ENCODE data around the gene OCLN.
"Not testable (repeated sequence)": the region's sequence is repeated elsewhere in the genome, so short reads cannot be mapped to it uniquely, and the experiment has no call there.

Gene OCLN

DNA sequence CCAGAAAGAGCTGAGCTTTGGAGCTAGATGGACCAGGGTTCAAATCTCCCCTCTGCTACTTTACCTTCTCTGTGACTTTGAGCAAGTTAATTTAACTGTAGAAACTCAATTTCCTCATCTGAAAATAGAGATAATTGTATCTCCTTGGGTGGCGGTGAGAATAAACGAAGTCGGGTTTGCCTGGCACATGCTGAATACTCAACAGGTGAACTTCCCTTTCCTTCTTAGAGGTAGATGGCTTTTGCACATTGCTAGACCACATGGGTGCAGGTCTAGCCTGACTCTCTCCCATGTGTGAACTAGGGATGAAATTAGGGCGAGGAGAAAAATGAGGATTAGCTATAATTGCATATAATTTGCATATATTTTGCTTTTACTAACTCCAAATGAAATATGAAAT is 36.0 kb downstream of the OCLN start:
- no peak for DNase-seq (ENCODE audit: low read depth in 3 of 3)

DNA sequence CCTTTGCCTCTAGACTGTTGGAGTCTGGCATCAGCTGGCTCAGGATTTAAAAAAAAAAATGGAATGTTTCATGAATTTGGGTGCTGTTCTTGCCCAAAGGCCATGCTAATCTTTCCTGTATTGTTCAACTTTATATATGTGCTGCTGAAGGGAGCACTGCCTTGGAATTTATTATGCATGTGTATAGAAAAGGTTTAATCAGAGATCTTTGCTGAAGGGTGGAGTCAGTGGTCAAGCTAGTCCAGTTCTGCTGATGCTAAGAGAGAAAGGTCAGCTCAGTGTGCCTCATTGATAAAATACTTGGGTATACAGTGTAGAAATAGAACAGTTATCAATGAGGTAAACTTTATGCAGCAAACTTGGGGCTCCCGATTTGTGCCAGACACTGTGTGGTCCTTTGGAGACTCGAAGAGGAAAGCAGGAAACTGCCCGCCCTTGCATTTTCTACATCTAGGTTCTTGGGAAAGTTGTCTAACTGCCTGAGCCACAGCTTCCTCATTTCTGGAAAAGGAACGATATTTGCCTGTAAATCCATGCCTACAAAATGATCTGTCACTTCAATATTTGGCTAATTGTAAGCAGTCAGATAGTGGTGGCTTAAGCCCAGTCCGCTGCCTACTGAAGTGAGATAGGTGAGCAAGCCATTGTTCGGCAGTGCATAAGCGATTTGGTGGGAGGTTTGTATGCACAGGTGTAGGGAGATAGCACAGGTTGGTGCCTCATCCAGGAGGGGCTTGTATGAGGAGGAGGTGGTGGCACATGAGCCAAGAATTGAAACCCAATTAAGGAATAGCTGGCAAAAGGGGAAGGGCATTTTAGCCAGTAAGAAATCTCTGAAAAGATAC is 38.2 kb downstream of the OCLN start:
- DNase-seq (ENCODE audit: low read depth in 3 of 3): no peak

DNA sequence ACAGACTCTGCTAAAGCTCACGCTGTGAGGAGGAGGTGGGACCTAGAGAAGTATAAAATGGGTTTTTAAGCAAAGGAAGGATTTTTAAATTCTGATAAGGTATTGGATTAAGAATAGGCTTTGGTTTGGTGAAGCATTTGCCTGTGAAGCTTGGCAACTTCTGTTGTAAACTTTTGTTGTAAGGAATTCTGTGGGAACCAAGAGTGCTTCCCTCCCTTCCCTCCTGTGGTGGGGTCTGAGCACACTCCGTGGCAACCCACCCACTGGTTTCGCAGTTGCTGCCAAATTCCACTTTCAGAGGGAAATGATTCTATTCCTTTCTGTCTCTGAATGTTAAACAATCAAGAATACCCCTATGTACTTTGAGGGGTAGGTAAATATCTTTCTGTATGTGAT is 38.8 kb downstream of the OCLN start:
- no peak for DNase-seq (ENCODE audit: low read depth in 3 of 3)

DNA sequence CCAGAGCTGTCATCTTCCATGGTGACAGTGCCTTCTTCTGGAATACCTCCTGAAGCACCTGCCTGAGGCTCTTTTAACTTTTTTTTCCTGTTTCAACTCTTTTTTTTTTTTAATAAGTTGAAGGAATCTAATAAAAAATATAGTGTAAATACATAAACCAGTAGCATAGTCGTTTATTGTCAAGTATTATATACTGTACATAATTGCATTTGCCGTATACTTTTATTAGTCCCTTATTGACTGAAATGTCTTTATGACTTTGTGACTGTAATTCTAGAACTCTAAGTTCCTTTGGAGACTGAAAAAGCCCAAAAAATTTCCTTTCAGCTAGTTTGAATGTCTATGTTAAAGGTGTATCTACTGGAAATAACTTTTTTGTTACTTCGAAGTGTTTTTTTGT is 45.3 kb downstream of the OCLN start:
- not testable (repeated sequence) for DNase-seq (ENCODE audit: low read depth in 3 of 3)

DNA sequence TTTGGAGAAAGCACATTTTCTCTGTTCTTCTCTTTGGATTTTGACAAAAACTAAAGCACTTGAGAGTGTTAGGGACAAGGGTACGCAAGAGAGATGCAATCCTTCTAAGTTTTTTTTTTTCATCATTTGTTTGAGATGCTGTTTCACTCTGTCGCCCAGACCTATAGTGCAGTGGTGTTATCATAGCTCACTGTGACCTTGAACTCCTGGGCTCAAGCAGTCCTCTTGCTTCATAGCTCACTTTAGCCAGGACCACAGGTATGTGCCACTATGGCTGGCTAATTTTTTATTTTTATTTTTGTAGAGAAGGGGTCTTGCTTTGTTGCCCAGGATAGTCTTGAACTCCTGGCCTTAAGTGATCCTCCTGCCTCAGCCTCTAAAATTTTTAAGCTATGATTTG is 46.1 kb downstream of the OCLN start:
- DNase-seq (ENCODE audit: low read depth in 3 of 3): not testable (repeated sequence)

DNA sequence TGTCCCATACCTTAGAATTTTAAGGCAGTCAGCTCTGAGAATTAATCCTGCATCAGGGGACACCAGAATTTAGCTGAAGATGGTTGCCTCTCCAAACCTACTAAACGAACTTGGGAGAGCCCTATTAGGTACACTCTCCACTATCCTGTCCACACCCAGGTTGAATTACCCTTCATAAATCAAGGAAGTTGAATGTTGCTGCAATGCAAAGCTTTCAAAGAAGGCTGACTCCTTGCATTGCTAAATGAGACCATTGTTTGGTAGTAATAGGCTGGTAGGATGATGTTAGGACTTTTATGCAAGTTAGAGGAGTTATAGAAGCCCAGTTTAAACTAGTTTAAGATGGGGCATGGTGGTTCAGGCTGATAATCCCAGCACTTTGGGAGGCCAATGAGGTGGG is 48.8 kb downstream of the OCLN start:
- DNase-seq (ENCODE audit: low read depth in 3 of 3): not testable (repeated sequence)

DNA sequence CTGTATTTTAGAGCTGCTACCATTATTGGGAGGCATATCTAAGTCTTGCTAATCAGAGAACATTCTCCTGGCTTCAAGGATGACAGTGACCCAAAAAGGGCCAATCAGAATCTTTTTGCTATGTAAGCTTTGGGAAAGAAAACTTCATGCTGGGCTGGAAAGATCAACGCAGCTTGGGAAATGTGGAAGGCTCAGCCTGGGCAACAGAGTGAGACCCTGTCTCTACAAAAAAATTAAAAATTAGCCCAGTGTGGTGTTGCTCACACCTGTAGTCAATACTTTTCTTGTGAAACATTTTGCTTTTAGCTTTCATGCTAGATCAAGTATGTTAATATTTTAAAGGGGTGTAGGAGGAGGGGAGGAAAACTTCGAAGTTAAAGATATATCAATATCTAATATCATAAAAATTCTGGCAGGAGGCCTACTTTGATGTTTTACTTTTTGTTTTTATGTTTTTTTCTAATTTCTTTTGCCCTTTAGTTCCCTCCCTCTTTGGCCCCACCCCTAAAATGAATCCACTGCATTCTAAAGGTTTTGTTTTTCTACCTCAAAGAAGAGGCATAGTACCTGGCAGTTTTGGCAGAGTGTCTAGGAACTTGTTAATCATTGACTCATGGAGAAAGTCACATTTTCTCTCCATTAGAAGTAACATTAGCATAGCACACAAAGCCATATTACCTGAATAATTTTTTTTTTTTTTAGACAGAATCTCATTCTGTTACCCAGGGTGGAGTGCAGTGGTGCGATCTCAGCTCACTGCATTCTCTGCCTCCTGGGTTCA is 50.4 kb downstream of the OCLN start:
- DNase-seq (ENCODE audit: low read depth in 3 of 3): not testable (repeated sequence)

DNA sequence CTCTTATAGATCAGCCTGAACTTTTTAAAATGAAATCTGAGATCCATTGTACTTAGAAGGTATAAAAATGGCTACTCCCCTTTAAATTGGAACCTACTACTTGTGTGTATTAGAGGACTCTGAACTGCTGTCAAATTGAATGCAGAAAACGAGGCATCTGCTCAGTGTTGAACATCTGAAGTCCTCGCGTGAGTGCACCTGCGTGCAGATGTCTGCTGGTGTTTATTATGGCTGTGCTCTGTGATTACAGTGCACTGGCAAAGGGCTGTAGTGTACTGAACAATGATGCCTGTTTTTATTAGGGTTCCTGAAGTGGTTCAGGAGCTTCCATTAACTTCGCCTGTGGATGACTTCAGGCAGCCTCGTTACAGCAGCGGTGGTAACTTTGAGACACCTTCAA is 52.0 kb downstream of the OCLN start:
- not testable (repeated sequence) for DNase-seq (ENCODE audit: low read depth in 3 of 3)

DNA sequence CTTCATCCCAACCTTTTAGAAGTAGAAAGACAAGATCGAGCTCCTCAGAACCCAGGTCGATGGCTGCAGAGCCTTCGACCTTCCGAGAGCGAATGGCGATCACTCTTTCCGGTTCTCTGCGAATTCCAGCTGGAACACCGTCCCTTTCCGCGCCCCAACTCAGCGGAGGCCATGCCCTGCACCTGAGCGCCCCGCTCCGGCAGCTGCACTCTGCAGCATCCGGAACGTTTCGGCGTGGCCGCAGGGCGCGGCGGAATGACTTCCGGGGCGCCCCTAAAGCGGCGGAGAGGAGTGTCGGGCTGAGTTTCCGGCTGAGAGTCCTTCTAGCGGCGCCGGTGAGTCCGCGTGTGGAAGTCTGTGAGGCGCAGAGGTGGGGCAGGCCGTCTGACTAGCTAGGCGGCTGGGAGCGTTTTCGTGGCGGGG is 67.3 kb downstream of the OCLN start, which contains the start of gene GTF2H2C:
GTF2H2C (plus strand) TSS at position 284 of the 423 bp plus-strand sequence. CDS start 4,942 bp downstream, outside the sequence.
- peak; percentile 48 to 65 (median 51) for DNase-seq (ENCODE audit: low read depth in 3 of 3)

DNA sequence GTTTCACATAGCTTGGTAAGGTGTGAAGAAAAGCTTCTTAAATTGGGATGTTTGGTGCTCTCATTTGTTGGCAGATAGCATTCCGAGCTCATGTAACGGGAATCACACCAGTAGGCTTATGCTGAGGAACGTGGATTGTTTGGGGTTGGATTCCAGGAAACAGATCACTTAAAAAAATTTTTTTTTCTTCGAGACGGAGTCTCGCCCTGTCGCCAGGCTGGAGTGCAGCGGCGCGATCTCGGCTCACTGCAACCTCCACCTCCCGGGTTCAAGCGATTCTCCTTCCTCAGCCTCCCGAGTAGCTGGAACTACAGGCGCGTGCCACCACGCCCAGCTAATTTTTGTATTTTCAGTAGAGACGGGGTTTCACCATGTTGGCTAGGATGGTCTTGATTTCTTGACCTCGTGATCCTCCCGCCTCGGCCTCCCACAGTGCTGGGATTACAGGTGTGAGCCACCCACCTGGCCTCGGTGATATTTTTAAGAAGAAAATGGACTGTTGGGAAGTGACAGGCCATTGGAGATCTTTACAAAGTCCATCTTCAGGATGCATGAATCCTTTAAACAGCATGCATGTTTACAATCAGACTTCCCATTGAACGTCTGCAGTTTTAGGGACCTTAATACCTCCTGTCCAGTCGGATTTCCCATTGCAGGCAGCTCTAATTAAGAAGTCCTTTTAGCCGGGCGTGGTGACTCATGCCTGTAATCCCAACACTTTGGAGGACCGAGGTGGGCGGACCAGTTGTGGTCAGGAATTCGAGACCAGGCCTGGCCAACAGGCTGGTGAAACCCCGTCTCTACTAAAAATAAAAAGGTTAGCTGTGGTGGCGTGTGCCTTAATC is 68.2 kb downstream of the OCLN start:
- not testable (repeated sequence) for DNase-seq (ENCODE audit: low read depth in 3 of 3)

DNA sequence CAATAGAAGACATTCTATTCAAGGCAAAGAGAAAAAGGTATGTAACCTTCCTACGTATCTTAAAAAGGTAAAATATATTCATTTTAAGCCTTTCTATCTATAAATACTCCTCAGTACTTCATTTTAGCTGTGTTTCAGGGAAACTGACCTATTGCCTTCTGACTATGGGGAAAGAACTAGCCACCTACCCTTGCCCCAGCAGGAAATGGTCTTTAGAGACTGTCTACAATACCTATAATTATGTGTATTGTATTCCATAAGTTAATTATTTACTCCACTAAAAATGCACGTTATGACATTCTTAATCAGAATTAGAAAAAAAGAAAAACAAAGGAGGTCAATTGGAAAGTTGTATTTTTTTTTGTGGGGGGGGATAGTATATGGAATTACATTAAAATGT is 73.6 kb downstream of the OCLN start:
- DNase-seq (ENCODE audit: low read depth in 3 of 3): not testable (repeated sequence)

DNA sequence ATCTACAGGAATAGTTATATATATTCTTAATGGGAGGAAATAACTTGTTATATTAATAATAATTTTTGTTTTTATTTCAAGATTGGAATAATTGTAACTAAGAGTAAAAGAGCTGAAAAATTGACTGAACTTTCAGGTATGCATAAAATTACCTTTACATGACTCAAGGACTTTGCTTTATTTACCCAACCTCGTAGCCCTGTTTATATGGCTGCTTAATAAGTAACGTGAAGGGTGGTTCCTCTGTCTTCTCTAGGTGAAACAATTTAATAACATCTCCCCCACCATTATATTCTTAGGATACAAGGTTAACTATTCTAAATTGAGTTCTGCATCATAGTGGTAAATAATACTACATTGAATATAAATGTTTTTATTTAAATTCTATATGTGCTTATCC is 75.5 kb downstream of the OCLN start:
- DNase-seq (ENCODE audit: low read depth in 3 of 3): not testable (repeated sequence)

DNA sequence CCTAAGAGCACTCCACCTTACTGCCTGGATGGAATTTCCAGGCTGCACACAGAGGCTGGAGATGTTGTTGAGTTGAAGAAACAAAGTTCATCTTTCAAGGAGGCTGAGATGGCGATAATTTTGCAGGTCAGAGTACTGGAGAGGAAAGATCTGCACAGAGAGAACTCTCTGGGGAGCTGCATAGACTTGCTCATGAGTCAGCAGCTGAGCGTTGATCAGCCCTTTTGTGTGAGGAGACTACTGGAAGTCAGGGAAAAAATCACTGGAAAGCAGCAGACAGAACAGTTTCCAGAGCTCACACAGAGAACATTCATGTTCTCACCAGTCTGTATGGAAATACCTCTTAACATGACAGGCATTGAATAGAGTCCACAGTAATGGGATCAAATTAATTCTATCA is 90.8 kb downstream of the OCLN start:
- DNase-seq (ENCODE audit: low read depth in 3 of 3): not testable (repeated sequence)

DNA sequence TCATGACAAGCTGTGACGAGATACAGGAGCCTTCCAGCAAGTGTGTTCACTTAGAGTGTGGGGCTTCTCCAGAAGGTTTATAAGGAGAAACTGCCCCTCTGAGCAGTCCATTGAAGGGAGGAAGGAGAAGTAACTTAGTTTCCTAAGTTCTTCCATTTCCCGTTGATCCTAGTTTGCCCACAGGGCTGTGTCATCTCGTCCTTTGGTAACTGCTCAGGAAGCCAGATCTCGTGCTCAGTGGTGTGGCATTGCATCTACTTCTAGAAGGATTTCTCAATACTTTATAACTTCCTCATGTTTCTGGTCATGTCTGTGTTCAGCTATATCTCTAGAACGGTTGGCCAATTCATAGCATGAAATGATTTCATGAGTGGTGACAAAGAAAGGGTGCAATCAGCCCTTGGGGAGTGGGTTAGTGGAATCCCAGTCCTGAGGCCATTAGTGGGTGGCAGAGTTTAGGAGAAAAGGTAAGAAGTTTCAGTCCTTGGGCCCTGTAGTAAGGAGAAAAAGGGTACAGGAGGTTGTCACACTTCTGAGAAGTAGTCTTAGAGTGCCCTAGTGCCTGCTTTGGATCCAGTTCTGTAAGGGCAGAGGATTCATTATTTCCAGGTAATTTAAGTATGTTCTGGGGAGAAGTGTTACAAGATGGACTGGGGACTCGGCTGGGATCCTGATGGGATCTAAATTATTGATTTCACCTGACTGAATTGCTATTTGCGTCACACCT is 103.7 kb downstream of the OCLN start:
- not testable (repeated sequence) for DNase-seq (ENCODE audit: low read depth in 3 of 3)

DNA sequence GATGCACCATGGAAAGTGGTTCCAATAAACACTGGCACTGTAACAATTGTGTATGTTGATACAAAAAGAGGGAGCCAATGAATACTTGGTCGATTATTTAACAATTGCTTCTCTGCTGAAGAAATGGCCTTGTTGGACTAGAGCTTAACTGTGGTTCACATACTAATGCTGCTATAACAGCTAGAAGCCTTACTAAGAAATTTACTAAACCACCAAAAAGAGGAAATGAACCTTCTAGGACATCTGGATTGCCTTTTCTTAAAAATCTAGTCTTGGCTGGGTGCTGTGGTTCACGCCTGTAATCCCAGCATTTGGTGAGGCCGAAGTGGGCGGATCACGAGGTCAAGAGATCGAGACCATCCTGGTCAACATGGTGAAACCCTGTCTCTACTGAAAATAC is 109.4 kb downstream of the OCLN start:
- DNase-seq (ENCODE audit: low read depth in 3 of 3): not testable (repeated sequence)

DNA sequence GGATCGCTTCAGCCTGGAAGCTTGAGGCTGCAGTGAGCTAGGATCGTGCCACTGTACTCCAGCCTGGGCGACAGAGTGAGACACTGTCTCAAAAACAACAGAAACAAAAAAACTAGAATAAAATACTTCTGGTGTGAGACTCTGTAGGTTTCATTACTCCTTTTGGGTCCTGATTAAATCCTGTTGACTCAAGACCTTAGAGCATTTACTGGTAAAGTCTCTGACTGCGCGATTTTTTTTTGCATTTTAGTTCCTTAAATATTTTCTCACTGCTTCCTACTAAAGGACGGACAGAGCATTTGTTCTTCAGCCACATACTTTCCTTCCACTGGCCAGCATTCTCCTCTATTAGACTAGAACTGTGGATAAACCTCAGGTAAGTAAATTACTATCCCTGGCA is 114.2 kb downstream of the OCLN start:
- DNase-seq (ENCODE audit: low read depth in 3 of 3): not testable (repeated sequence)

Measured in stimulated activated CD4-positive, alpha-beta T cell treated with anti-CD3 and anti-CD28 coated beads, TNF-alpha, amount 100 ng/mL, for 48 hours (primary cell).